Femur (tissue), 1 donor: ENCODE data around the gene CEP152.
"Not testable (repeated sequence)": the region's sequence is repeated elsewhere in the genome, so short reads cannot be mapped to it uniquely, and the experiment has no call there.

Source experiments
- DNase-seq: peaks from one replicate; pipeline ENCODE4 v3.0.0-alpha.2; 2017

CEP152 gene

DNA sequence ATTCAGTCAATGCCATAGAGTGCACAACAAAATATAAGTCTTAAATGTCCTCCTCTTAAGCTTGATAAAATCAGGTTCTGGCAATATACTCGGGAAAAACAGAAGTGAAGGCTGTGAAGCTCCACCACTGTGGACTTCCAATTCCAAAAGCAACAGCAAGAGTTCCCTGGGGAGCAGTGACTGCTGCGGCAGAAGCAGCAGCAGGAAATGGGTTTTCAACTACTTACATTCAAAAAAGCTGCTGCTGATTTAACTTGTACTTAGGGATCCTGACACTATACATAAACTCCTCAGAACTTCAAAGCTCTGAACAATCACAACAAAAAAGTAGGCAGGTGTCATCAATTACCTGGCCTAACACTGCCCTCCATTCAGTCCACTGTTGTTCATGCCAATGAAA lies 4.7 kb downstream of the CEP152 start:
- DNase-seq, result peak; percentile 30

- DNase-seq, result no peak
Measured at GRCh38 chr15:48805591-48805990, 5.3 kb downstream of the CEP152 start.

DNA sequence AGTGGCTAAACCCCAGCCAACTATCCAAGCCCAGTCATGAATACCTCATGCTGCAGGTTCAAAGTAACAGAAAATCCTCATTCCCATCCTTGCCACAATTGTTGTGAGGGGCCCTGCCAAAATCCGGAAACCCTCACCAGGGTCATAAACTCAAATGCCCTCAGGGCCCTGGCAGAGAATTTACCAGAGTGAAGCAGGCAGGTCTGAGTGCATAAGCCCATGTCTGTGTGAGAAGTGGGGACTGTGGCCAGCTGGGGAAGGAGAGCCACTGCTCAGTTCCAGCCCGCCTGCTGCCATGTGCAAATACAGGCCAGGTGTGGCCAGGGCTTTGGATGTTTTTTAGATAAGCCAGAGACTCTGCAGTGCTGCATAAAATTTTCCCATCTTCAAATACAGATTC lies 7.0 kb downstream of the CEP152 start:
- DNase-seq, result no peak

DNA sequence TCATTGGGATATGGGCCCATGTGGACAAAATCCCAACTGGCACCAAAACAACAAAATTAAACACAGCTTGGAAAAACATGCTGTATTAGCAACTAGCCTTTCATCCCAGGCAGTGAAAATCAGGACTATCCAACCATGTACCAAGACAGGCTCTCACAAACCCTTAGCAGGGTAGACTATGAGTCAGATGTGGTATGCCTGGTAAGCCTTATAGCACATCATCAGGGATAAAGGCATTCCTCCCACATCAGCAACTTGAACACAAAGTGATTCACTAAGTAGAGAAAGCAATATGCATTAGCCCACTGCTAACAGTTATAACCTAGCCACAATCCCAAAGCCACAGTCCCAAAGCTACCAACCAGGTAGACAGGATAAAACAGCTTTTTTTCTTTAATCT lies 8.0 kb downstream of the CEP152 start:
- no peak for DNase-seq

DNA sequence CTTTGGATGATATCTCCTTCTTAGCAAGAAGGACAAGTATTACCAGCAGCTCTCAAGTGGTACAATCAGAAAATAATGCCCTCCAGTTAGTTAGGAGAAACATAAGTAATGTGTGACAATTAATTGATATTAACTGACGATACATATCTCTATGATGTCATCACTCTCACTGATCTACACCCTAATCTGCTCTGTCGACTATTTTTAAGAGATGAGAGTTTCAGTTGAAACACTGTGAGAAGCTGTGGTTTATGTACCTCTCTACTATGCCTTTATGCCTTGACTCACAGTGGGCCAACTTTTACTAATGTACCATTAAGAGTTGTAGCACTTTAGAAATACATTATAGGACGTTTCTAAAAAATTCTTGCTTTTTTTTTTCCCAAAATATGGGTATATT lies 8.6 kb downstream of the CEP152 start:
- no peak for DNase-seq

GRCh38 chr15:48800811-48801455 lies 9.9 kb downstream of the CEP152 start:
- no peak for DNase-seq

DNA sequence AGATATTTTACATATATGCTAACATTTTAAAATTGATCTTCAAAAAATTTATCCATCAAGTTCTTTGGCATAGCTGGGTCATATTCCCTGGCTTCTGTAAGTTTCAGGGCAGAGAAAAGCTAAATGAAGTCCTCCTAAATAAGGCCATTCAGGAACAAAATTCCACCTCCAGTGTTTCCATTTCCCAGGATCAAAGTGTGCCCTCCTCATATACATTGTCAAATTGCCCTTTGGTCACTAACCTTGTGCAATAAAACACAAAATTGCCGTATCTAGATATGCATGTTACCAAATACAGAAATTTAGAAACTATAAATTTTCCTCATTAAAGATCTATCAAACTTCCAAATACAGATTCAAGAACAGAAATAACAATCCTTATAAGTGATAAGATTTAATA lies 10.6 kb downstream of the CEP152 start:
- DNase-seq, result no peak

DNA sequence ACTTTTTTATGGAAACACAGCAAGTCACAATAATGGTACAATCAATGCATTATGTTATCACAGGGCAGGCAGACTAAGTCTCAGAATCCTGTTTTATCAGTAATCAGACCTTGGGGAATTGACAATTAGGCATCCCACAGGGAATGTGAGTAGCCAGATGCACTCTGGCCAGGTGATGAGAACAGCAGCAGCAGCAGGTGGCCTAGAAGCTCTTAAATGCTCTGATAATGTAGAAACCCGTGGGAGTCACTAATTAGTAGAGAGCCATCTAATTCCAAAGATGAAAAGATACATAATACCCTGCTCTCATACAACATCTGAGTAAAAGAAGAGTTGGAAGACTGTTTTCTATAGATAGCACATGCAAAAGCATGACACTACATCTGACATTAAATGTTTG lies 12.6 kb downstream of the CEP152 start:
- no peak for DNase-seq

DNA sequence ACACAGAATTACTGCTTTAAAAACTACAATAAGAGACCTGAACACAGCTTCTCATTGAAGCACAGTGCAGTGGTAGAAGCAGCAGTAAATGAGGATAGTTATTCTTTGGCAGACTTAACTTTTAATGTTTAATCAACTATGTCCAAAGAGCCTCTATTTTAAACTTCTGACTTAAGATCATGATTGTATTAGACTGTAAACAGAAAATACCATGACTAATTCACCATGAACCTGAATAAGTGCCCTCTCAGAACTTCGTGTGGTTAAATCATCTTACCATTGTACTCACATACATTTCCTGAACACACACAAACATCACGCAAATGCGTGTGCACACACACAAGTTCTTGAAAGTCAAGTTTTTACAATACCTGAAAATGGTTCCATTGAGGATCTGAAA lies 13.9 kb downstream of the CEP152 start:
- no peak for DNase-seq

DNA sequence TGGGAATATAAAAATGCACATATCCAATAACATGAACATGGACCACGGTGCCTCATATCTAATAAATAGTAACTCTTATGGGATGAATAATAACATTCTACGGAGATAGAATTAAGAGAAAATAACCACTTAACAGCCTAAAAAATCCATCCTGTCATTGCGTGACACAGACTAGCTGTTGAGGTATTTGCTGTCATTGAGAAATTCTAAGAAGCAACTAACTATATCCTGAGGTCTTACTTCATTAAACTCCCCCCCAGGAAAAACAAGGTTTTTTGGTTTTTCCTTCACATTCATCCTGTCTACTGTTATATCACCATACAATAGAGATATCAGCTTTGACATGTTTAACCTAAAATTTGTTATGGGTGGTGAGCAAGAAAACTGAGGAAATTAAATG lies 14.3 kb downstream of the CEP152 start:
- DNase-seq, result no peak

GRCh38 chr15:48795901-48796300 lies 15.0 kb downstream of the CEP152 start:
- DNase-seq, result no peak

DNA sequence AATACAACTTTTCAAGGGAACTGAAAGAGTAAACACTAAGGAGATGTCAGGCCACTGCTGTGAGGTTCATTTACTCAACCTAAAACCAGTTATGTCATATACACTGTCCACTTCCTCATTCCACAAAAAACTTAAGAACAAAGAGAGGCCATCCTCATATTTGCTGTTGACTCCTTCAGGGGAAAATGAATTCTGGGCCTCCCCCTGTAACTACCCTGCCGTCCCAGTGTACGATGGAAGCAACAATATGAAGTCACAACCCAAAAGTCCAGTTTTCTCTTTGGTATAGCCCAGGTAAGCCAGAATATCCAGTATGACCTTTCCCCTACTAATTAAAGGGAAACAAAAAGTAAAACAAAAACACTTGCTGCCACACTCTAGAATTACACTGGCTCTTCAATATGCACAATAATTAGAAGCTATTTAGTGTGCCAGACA lies 16.2 kb downstream of the CEP152 start:
- no peak for DNase-seq

GRCh38 chr15:48792408-48792807 lies 18.5 kb downstream of the CEP152 start:
- no peak for DNase-seq

- DNase-seq, result not testable (repeated sequence)
Measured at GRCh38 chr15:48790466-48791115, 20.3 kb downstream of the CEP152 start.

DNA sequence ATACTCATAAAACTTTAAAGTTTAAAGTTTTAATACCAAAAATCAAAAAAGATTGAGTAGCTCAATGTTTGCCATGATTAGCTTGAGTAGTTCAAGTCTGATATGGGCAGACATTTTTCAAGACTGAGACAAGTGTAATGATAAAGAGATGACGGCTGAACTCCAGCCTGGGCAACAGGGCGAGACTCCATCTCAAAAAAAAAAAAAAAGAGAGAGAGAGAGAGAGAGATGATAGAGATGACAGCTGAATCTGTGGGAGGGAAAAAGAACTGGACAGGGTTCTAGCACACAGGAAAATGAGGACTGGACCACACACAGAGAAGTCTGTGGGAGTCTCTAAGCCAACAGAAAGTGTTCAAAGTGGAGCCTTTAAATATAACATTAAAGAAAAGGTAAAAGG lies 25.2 kb downstream of the CEP152 start:
- no peak for DNase-seq

DNA sequence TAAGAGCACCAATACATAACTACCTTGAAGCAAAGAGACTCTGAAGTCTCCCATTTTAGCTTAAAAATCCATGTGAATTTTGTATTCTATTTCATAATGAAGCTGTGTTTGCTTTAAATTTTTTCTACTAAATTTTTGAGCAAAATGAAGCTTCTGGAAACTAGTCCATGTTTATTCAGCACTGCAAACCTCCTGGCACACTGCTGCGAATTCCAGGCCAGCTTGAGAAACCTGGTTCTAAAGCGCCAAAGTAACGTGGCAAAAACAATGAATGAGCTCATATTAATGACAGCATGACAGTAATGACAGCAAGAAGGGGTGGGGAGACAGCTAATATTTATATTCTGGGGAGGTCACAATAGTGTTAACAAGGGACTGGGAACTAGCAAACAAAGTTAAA lies 25.7 kb downstream of the CEP152 start:
- DNase-seq, result peak; percentile 56

DNA sequence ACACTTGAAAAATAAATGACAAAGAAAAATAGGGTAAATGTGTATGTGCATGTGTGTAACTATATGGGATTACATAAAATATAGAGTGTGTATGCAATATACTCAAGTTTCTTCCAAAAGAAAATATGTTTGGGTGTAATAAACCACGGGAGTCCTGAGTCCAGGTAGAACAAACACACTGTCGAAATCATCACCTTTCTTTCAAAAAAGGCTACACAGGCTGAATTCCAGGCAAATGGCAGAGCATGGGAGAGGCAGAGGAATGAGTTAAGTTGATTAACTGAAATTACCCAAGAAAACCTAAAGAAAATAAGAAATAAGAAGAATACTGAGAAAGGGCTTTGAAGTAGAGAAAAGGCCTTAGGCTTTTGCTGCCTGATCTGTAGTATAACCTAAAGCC lies 26.1 kb downstream of the CEP152 start:
- DNase-seq, result no peak

DNA sequence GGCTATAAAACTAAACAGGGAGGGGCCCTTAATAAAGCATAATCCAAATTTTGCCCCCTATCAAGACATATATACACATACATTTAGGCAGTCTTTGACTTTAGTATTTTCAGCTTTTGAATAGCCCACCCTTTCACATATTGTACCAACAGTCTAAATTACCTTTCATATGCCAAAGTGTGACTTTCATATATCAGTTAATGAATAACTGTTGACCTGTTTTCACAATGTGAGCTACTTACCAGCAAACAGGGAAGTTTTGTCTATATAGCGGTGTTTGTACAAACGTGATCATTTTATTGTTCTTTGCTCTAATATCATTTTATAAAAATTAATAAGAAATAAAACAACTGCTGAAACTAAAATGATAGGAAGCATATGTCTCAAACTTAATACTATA lies 28.0 kb downstream of the CEP152 start:
- no peak for DNase-seq

DNA sequence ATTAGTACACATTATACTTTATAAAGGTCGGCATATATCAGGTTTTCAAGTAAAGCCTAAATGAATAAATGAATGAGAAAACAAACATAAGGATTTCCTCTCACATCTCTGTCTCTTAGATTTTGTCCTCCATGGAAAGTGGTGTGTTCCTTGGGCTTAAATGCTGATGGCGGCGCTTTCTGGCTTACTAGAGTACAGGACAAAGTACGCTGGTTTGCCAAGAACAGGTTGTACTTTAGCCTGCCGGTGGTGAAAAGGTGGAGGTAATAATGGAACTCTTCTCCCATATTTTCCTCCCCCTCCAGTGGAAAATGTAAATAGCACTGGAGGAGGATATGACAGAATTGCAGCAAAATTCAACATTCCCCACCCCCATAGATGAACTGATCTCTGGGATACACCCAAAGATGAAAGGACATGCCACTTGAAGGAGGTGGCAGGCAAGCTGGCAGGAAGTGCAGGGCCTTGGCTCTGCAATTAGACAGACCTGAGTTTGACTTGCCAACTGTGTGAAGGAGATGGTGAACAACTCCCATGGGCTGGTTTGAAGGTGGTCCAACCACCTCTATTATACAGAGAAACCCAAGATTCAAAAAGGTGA lies 29.3 kb downstream of the CEP152 start:
- no peak for DNase-seq

DNA sequence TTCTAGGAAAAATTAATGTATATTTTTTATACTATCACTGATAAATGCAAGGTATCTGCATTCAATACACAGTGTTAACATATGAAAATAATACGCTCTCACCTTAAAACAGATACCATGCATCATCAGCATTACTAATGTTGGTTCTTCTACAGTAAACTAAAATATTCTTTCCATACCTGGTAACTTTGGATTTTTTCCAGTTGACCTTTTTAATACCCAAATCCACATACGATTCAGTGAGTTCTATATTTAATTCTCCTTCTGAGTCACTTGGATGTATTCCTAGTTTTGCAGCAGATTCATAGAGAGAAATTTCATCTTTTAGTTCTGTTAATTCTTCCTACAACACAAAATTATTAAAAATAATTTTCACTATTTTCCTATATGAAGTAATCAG lies 29.9 kb downstream of the CEP152 start:
- DNase-seq, result no peak

DNA sequence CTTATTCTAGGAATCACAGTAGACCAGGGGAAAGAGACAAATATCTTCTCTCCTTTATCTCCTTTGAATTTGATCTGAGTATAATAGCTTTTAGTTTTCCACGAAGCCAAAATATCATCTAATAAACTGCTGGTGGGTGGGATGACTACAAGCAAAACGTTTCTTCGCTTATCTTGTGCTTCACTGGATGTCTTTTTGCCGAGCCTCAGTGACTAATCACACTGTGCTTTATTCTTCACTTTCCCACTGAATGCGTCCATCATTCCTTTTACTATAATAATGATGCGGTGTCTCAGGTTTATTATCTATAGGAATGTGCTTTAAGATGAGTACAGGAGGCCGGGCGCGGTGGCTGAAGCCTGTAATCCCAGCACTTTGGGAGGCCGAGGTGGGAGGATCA lies 32.5 kb downstream of the CEP152 start:
- no peak for DNase-seq

- DNase-seq, result no peak
Measured at GRCh38 chr15:48777645-48778330, 33.1 kb downstream of the CEP152 start.

DNA sequence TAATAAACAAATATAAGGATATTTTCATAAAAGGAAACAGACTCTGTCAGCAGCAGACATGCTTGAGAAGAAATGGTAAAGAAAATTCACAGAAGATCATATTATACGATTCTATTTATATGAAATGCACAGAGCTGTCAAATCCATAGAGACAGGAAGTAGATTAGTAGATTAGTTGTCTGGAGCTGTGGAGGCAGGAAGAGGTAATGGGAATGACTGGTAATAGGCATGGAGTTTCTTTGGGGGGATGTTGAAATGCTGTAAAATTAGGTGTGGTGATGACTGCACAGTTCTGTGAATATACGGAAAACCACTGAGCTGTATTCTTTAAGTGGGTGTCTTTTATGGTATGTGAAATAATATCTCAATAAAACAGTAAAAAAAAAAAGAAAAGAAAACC lies 35.3 kb downstream of the CEP152 start:
- DNase-seq, result no peak

GRCh38 chr15:48774484-48774883 lies 36.4 kb downstream of the CEP152 start:
- DNase-seq, result no peak
